Cerebellar cortex (tissue), 1 donor: ENCODE data around the gene TRIM33.
A peak's percentile ranks its signal among the peaks of the same experiment; 100 is the strongest.
"Not testable (repeated sequence)": the region's sequence is repeated elsewhere in the genome, so short reads cannot be mapped to it uniquely, and the experiment has no call there.

Source experiments
- DNase-seq: peaks from one replicate; pipeline ENCODE4 v3.0.0-alpha.2; 2015; ENCODE audit warnings: low spot score

TRIM33 gene

GRCh38 chr1:114418948-114419347 is 92.1 kb downstream of the TRIM33 start:
- DNase-seq = not testable (repeated sequence)

GRCh38 chr1:114397601-114398000 is 113.4 kb downstream of the TRIM33 start:
- no peak for DNase-seq

GRCh38 chr1:114395863-114396262 is 115.1 kb downstream of the TRIM33 start:
- DNase-seq = no peak

GRCh38 chr1:114390960-114391359 is 120.0 kb downstream of the TRIM33 start:
- no peak for DNase-seq

GRCh38 chr1:114390361-114390760 is 120.6 kb downstream of the TRIM33 start:
- DNase-seq = peak; percentile 71

- DNase-seq = no peak
These were observed 122.5 kb downstream of the TRIM33 start for GRCh38 chr1:114388432-114389003.

- DNase-seq = not testable (repeated sequence)
These were observed 123.4 kb downstream of the TRIM33 start for GRCh38 chr1:114387585-114387984.

GRCh38 chr1:114387010-114387360 is 124.0 kb downstream of the TRIM33 start:
- no peak for DNase-seq

GRCh38 chr1:114386129-114387009 is 124.6 kb downstream of the TRIM33 start:
- DNase-seq = no peak

- no peak for DNase-seq
These were observed 126.1 kb downstream of the TRIM33 start for GRCh38 chr1:114384922-114385321.

- no peak for DNase-seq
These were observed 131.0 kb downstream of the TRIM33 start for GRCh38 chr1:114379987-114380386.

- no peak for DNase-seq
These were observed 131.6 kb downstream of the TRIM33 start for GRCh38 chr1:114379358-114379757.

GRCh38 chr1:114377356-114377755 is 133.6 kb downstream of the TRIM33 start:
- DNase-seq = no peak

GRCh38 chr1:114369930-114370329 is 141.1 kb downstream of the TRIM33 start:
- DNase-seq = no peak

- not testable (repeated sequence) for DNase-seq
These were observed 141.6 kb downstream of the TRIM33 start for GRCh38 chr1:114369266-114369919.

GRCh38 chr1:114368560-114369255 is 142.3 kb downstream of the TRIM33 start:
- no peak for DNase-seq

GRCh38 chr1:114367810-114368209 is 143.2 kb downstream of the TRIM33 start:
- no peak for DNase-seq

GRCh38 chr1:114363230-114363629 is 147.8 kb downstream of the TRIM33 start:
- DNase-seq = not testable (repeated sequence)

GRCh38 chr1:114359791-114360190 is 151.2 kb downstream of the TRIM33 start:
- no peak for DNase-seq

- no peak for DNase-seq
These were observed 155.8 kb downstream of the TRIM33 start for GRCh38 chr1:114355240-114355639.

- peak; percentile 74 for DNase-seq
These were observed 157.7 kb downstream of the TRIM33 start for GRCh38 chr1:114353262-114353661.

- DNase-seq = peak; percentile 93
These were observed 158.2 kb downstream of the TRIM33 start for GRCh38 chr1:114352797-114353196.
